Stimulated activated naive B cell treated with anti-CD40 and anti-IgM and Interleukin-4, amounts not matched to agents 10 μg/mL and 1 μg/mL and 100 μg/mL, for 72 hours (primary cell): Measurements from ENCODE around the gene ATP2B3.

Experiments
- ATAC-seq, 2 donors: fragments of 150-1000 bp; cut with Tn5 transposase; replicated peaks; 2 replicates each; pipeline ENCODE4 v1.10.0; 2021; ENCODE audit warnings: moderate library complexity in 1 of 2
- DNase-seq: peaks from one replicate; pipeline ENCODE4 v3.0.0; 2021
- H3K27ac Mint-ChIP-seq: one replicate; pipeline ENCODE4 v1.8.0; 2022; ENCODE audit warnings: mild to moderate bottlenecking, mixed read lengths
- H3K27me3 Mint-ChIP-seq, 2 donors: one replicate each; pipeline ENCODE4 v1.8.0; 2022; ENCODE audit warnings: mixed read lengths in 2 of 2
- H3K36me3 Mint-ChIP-seq, 2 donors: one replicate each; pipeline ENCODE4 v1.8.0; 2022; ENCODE audit warnings: mixed read lengths in 2 of 2, mild to moderate bottlenecking in 1 of 2
- H3K4me1 Mint-ChIP-seq, 2 donors: one replicate each; pipeline ENCODE4 v1.8.0; 2022; ENCODE audit warnings: mixed read lengths in 2 of 2, mild to moderate bottlenecking in 1 of 2
- H3K4me3 Mint-ChIP-seq, 2 donors: one replicate each; pipeline ENCODE4 v1.8.0; 2022; ENCODE audit warnings: mild to moderate bottlenecking in 2 of 2, mixed read lengths in 2 of 2, moderate library complexity in 1 of 2
- H3K9me3 Mint-ChIP-seq, 2 donors: one replicate each; pipeline ENCODE4 v1.8.0; 2022; ENCODE audit warnings: mixed read lengths in 2 of 2, mild to moderate bottlenecking in 1 of 2

The ATP2B3 gene

GRCh38 chrX:153612413-153612812 lies 95.0 kb downstream of the ATP2B3 start:
- DNase-seq (no peak), ATAC-seq (no peak)
- Mint-ChIP-seq H3K4me3 (no peak overlapping the region), H3K36me3 (no peaks in the 10 kb centered on the region), H3K27me3 (no peaks in the 10 kb centered on the region), H3K4me1 (peaks cover 11 to 26% of the 10 kb centered on the region in 2 donors), H3K27ac (no peak overlapping the region), H3K9me3 (no peaks in the 10 kb centered on the region)

- Mint-ChIP-seq H3K4me1 (peaks cover 2 to 8% of the 10 kb centered on the region in 2 donors), H3K4me3 (no peak overlapping the region), H3K36me3 (no peaks in the 10 kb centered on the region), H3K9me3 (no peaks in the 10 kb centered on the region), H3K27ac (no peak overlapping the region), H3K27me3 (no peaks in the 10 kb centered on the region)
- DNase-seq, result no peak
- ATAC-seq, result no peak
These were observed 97.4 kb downstream of the ATP2B3 start for GRCh38 chrX:153614818-153615217.

- DNase-seq (no peak), ATAC-seq (no peak)
- H3K27me3 Mint-ChIP-seq, result peaks cover 18 to 24% of the 10 kb centered on the region in 2 donors
- no peak overlapping the region for H3K4me3 Mint-ChIP-seq
- no peak overlapping the region for H3K27ac Mint-ChIP-seq
- no peaks in the 10 kb centered on the region for H3K4me1 Mint-ChIP-seq
- no peaks in the 10 kb centered on the region for H3K36me3 Mint-ChIP-seq
- no peaks in the 10 kb centered on the region for H3K9me3 Mint-ChIP-seq
These were observed 103.1 kb downstream of the ATP2B3 start for GRCh38 chrX:153620576-153620975.

DNA sequence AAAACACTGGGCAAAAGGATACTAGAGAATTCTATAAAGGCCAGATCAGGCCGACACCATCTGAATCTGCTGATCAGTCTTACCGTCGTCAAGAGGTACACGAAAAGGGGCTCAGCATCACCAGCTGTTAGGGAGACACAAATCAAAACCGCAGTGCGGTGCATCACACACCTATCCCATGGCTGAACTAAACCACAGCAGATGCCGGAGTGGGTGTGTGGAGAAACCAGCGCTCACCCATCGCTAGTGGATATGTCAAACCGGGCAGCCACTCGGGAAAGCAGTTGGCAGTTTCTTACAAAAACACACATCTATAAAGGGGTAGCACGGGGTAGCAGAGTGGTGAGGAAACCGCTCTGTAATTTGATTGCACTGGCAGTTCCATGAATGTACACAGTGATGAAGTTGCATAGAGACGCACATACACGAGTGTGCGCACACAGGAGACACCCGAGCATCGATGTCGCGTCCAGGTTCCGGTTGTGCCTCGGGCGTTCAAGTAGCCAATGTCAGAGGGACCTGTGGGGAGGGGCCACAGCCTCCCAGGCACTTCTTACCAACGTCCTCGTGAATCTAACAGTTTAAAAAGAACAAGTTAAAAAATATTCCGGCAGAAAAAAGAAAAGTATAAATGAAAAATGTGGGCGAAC lies 104.6 kb downstream of the ATP2B3 start:
- DNase-seq (no peak), ATAC-seq (no peak)
- H3K36me3 Mint-ChIP-seq, result no peaks in the 10 kb centered on the region
- H3K27ac Mint-ChIP-seq, result no peak overlapping the region
- H3K4me1 Mint-ChIP-seq, result no peaks in the 10 kb centered on the region
- peaks cover 18 to 24% of the 10 kb centered on the region in 2 donors for H3K27me3 Mint-ChIP-seq
- H3K9me3 Mint-ChIP-seq, result no peaks in the 10 kb centered on the region
- no peak overlapping the region for H3K4me3 Mint-ChIP-seq

DNA sequence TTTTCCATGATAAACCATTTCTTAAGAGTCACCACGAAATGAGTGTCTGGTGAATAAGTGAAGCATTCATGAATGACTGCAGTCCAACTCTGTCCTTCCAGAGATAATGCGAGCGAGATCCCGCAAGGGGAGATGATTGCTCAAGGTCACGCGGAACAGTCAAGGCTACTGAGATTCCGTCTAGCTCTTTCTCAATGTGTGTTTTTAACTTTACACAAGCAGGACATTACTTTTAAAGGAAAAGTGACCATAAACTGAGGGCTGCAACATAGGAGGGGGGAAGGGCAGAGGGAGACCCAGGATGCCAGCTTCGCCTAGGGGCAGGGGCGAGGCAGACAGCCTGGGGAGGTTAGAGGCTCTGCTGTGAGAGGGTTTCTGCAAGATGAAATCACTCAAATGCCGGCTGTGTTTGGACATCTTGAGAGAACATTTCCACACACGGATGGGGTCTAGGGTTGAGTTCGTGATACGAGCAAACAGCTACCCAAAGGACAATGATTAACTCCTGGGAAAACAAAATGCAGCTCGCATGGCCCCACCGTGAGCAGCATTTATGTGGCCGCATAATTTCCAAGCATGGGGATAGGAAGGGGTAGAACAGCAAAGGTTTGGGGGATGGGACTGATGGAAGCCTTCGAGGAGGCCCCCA lies 105.3 kb downstream of the ATP2B3 start:
- DNase-seq, result no peak
- Mint-ChIP-seq H3K27me3 (peaks cover 18 to 24% of the 10 kb centered on the region in 2 donors), H3K36me3 (no peaks in the 10 kb centered on the region), H3K4me3 (no peak overlapping the region), H3K4me1 (no peaks in the 10 kb centered on the region), H3K9me3 (no peaks in the 10 kb centered on the region), H3K27ac (no peak overlapping the region)
- no peak for ATAC-seq

DNA sequence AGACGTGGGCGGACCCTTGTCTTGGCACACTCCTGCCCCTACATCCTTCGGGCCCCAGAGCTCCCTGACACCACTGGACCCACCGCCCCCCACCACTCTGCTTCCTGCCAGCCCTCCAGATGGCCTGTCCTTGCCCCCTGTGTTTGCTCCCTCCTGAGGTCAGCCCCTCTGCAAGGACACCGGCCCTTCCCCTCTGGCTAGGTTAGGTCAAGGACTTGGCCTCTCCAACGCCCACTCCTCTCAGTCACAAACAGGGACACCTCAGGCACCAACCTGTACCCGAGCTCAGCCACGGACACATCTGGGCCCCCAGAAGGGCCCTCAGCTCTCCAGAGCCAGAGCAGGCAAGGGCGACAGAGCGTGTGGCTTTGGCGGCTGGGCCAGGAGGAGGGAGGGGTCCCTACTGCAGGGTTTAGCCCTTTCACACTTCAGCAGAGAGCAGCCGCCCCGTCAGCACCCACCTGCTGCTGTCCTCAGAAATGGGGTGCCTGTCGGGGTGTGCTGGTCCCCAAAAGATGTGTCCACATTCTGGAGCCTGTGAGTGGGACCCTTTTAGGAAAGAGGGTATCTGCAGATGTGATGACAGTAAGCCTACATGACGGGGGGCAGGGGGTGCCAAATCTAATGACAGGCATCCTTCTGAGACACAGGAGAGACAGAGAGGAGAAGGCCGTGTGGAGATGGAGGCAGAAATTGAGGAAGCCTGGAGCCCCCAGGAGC lies 106.0 kb downstream of the ATP2B3 start:
- no peak overlapping the region for H3K4me3 Mint-ChIP-seq

GRCh38 chrX:153624196-153625091 lies 107.0 kb downstream of the ATP2B3 start:
- no peaks in the 10 kb centered on the region for H3K36me3 Mint-ChIP-seq
- no peak overlapping the region for H3K4me3 Mint-ChIP-seq
- no peaks in the 10 kb centered on the region for H3K4me1 Mint-ChIP-seq
- ATAC-seq (no peak), DNase-seq (no peak)
- H3K27ac Mint-ChIP-seq, result no peak overlapping the region
- peaks cover 18 to 24% of the 10 kb centered on the region in 2 donors for H3K27me3 Mint-ChIP-seq
- no peaks in the 10 kb centered on the region for H3K9me3 Mint-ChIP-seq

More for the DNA sequence above, 106.0 kb downstream of the ATP2B3 start:
- Mint-ChIP-seq H3K27ac (no peak overlapping the region), H3K4me1 (no peaks in the 10 kb centered on the region), H3K36me3 (no peaks in the 10 kb centered on the region), H3K9me3 (no peaks in the 10 kb centered on the region), H3K27me3 (peaks cover 18 to 24% of the 10 kb centered on the region in 2 donors)
- no peak for ATAC-seq
- DNase-seq, result no peak

GRCh38 chrX:153625271-153626024 lies 108.0 kb downstream of the ATP2B3 start:
- no peaks in the 10 kb centered on the region for H3K36me3 Mint-ChIP-seq
- H3K27ac Mint-ChIP-seq, result no peak overlapping the region
- H3K4me1 Mint-ChIP-seq, result no peaks in the 10 kb centered on the region
- ATAC-seq, result no peak
- H3K4me3 Mint-ChIP-seq, result no peak overlapping the region
- peaks cover 24 to 28% of the 10 kb centered on the region in 2 donors for H3K27me3 Mint-ChIP-seq
- no peak for DNase-seq
- H3K9me3 Mint-ChIP-seq, result no peaks in the 10 kb centered on the region

DNA sequence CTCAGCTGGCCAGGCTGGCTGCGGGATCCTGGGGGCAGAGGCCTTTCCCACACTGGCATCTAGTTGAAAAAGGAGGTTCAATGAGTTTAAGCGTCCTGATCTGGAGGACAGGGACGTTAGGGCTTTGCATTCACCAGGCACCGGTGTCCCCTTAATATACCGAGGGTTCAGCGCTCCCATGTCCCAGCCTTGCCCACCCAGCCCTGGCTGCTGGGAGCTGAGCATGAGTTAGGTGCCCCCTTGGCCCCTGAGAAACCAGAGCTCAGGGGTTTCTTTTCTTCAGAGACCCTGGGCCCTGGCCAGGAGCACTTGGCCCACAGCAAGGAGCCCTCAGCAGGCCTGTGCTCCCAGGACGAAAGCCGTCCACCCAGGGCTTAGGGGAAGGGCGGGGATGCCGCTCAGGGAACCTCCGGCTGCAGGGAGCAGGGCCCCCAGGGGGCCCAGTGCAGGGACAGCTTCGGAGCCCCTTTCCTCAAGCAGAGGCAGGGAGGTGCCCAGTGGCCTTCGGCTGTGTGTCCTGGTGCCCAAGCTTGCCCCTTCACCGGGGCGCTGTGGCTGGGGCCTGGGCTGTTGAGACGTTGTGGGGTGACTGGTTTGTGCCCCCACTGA lies 108.7 kb downstream of the ATP2B3 start:
- peaks cover 28 to 32% of the 10 kb centered on the region in 2 donors for H3K27me3 Mint-ChIP-seq
- no peak overlapping the region for H3K4me3 Mint-ChIP-seq
- no peaks in the 10 kb centered on the region for H3K4me1 Mint-ChIP-seq
- H3K36me3 Mint-ChIP-seq, result peaks cover 0 to 4% of the 10 kb centered on the region in 2 donors
- ATAC-seq (no peak), DNase-seq (no peak)
- H3K27ac Mint-ChIP-seq, result no peak overlapping the region
- peaks cover 0 to 3% of the 10 kb centered on the region in 2 donors for H3K9me3 Mint-ChIP-seq

DNA sequence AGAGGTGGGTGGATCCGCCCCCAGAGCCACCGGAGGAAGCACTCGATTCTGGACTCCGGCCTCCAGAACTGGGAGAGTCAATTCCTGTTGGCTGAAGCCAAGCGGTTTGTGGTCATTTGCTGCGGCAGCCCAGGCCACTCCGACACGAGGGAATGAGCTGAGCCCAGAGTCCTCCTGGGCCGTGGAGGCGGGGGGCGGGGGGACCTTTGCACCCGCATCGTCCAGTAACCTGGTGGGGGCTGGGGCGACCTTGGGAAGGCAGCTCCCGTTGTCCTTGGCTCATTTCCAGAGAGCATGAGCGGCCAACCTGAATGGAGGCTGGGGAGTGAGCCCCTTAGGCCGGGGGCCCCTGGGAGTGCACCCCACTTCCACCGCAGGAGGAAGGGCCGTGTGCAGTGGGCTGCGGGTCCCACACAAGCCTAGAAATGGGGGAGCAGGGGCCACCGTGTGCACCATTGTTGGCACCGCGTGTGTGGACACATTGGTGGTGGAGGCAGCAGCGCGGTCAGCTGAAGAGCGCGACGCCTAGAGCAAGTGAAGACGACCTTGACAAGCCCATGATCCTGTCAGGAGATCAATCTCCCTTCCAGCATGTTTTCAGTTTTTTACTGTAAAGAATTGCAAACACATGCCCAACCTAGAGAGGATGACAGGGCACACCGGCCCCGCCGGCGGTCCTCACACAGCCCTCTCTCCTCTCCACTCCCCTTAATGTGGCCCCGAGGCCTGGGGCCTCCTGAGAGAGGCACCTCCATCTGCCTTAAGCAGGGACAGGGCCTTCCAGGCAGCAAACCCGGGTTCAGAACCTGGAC lies 109.6 kb downstream of the ATP2B3 start:
- ATAC-seq (no peak), DNase-seq (no peak)
- Mint-ChIP-seq H3K9me3 (peaks cover 0 to 11% of the 10 kb centered on the region in 2 donors), H3K4me1 (no peaks in the 10 kb centered on the region), H3K27ac (no peak overlapping the region), H3K27me3 (peaks cover 28 to 29% of the 10 kb centered on the region in 2 donors), H3K36me3 (peaks cover 0 to 5% of the 10 kb centered on the region in 2 donors), H3K4me3 (no peak overlapping the region)

GRCh38 chrX:153627675-153628111 lies 110.3 kb downstream of the ATP2B3 start:
- Mint-ChIP-seq H3K4me1 (no peaks in the 10 kb centered on the region), H3K27me3 (peaks cover 23 to 24% of the 10 kb centered on the region in 2 donors), H3K4me3 (no peak overlapping the region), H3K27ac (no peak overlapping the region), H3K36me3 (peaks cover 0 to 5% of the 10 kb centered on the region in 2 donors), H3K9me3 (peaks cover 0 to 11% of the 10 kb centered on the region in 2 donors)
- no peak for DNase-seq
- ATAC-seq, result no peak

GRCh38 chrX:153628129-153628528 lies 110.7 kb downstream of the ATP2B3 start:
- Mint-ChIP-seq H3K27me3 (peaks cover 19% of the 10 kb centered on the region in 2 donors), H3K4me1 (no peaks in the 10 kb centered on the region), H3K36me3 (peaks cover 0 to 5% of the 10 kb centered on the region in 2 donors), H3K27ac (no peak overlapping the region), H3K4me3 (no peak overlapping the region), H3K9me3 (peaks cover 0 to 11% of the 10 kb centered on the region in 2 donors)
- DNase-seq (no peak), ATAC-seq (no peak)
